Common myeloid progenitor, CD34-positive (primary cell): ENCODE measurements around the gene CLPTM1L.
"Not testable (repeated sequence)": the region's sequence is repeated elsewhere in the genome, so short reads cannot be mapped to it uniquely, and the experiment has no call there.

Source experiments
- CTCF ChIA-PET: fragments of 350-600 bp; sonication (Branson Sonifier 250); formaldehyde crosslinking; loops from one replicate; lab custom pipeline; 2021; ENCODE audit warnings: antibody characterized with exemption; lab: Charles Lee
- POLR2A ChIA-PET: fragments of 350-600 bp; sonication (Branson Sonifier 250); formaldehyde crosslinking; loops from one replicate; lab custom pipeline; 2021; ENCODE audit warnings: antibody characterized with exemption; lab: Charles Lee
- DNase-seq, 3 donors: peaks; one replicate each; pipeline versions ENCODE4 v3.0.0 to v3.0.0-alpha.2; 2013
- H3K27ac ChIP-seq, 2 experiments: 1 replicate in 1 of 2; 2 replicates in 1 of 2; pipeline ENCODE4 v1.7.0; 2013; ENCODE audit warnings: inconsistent platforms in 2 of 2, low read length in 2 of 2, mild to moderate bottlenecking in 2 of 2, low read depth in 1 of 2, moderate library complexity in 1 of 2; ENCODE audit not compliant: severe bottlenecking in 2 of 2, insufficient read depth in 1 of 2, poor library complexity in 1 of 2
- H3K27me3 ChIP-seq, 5 experiments: replicated peaks in 2 of 5; 1 replicate in 3 of 5; 2 replicates in 2 of 5; pipeline versions ENCODE4 v1.6.1 to v1.7.0; 2013; ENCODE audit warnings: low read length in 4 of 5, mild to moderate bottlenecking in 2 of 5, moderate library complexity in 2 of 5, inconsistent platforms in 1 of 5; ENCODE audit not compliant: insufficient read depth in 5 of 5, control insufficient read depth in 4 of 5
- H3K36me3 ChIP-seq, 4 experiments: 1 replicate in 2 of 4; 2 replicates in 2 of 4; pipeline versions ENCODE4 v1.6.1 to v1.7.0; 2013; ENCODE audit warnings: low read length in 3 of 4, control low read depth in 1 of 4, mild to moderate bottlenecking in 1 of 4; ENCODE audit not compliant: control insufficient read depth in 4 of 4, insufficient read depth in 4 of 4
- H3K4me1 ChIP-seq, 4 experiments: 1 replicate in 3 of 4; 2 replicates in 1 of 4; pipeline versions ENCODE4 v1.6.1 to v1.7.1; 2013; ENCODE audit warnings: low read length in 3 of 4, mild to moderate bottlenecking in 3 of 4, control low read depth in 1 of 4, inconsistent platforms in 1 of 4, moderate library complexity in 1 of 4; ENCODE audit not compliant: control insufficient read depth in 4 of 4, insufficient read depth in 4 of 4; ENCODE audit errors: control extremely low read depth in 1 of 4
- H3K4me3 ChIP-seq, 7 experiments: 1 replicate in 4 of 7; 2 replicates in 3 of 7; pipeline versions ENCODE4 v1.5.1 to v1.7.0; 2013; ENCODE audit warnings: mild to moderate bottlenecking in 7 of 7, low read length in 6 of 7, moderate library complexity in 6 of 7, inconsistent platforms in 2 of 7, low read depth in 2 of 7, control low read depth in 1 of 7; ENCODE audit not compliant: insufficient read depth in 4 of 7, control insufficient read depth in 1 of 7; ENCODE audit errors: extremely low read depth in 1 of 7
- H3K9me3 ChIP-seq, 5 experiments: 1 replicate in 4 of 5; 2 replicates in 1 of 5; pipeline versions ENCODE4 v1.6.1 to v1.7.1; 2013; ENCODE audit warnings: low read length in 4 of 5, mild to moderate bottlenecking in 2 of 5, inconsistent platforms in 1 of 5, low read depth in 1 of 5, moderate library complexity in 1 of 5; ENCODE audit not compliant: control insufficient read depth in 4 of 5, insufficient read depth in 2 of 5; ENCODE audit errors: control extremely low read depth in 1 of 5
- WGBS: methylation state at CpG from one replicate; pipeline ENCODE4 v1.1.5; 2013; ENCODE audit not compliant: insufficient coverage; 5-methylcytosine and 5-hydroxymethylcytosine counted together

The CLPTM1L gene

DNA sequence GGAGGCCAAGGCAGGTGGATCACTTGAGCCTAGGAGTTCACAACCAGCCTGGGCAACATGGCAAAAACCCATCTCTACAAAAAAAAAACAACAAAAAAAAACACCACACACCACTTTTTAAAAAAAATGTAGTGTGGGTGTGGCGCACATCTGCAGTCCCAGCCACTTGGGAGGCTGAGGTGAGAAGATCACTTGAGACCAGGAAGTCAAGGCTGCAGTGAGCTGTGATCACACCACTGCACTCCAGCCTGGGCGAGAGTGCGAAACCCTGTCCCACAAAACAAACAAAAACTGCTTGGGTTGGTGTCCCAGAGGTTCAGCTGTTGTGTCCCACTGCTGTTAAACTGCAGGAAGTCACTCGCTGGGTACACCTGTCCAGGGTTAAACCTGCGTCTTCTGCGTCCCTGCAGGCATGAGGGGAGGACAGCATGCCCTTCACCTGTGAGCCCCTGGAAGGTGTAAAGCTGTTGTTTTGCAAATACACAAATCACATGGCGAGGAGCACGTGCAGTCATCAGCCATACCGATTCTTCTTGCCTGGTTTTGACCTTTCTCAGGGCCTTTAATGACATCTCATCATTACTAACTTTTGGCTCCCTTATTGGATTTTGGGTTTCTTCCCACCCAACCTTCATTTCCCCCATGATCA, 29.3 kb upstream of the CLPTM1L start:
- H3K4me1 ChIP-seq, result no peaks in the 10 kb centered on the region
- H3K27ac ChIP-seq, result no peak overlapping the region
- DNase-seq, result no peak
- POLR2A ChIA-PET, result no interaction called here
- CTCF ChIA-PET, result interaction anchor here (1.0 kb wide), 1 partner anchor 320 kb away, joined by 3 read pairs; no protein-coding TSS in a partner anchor
- peaks cover 0 to 11% (median 4%) of the 10 kb centered on the region in 5 experiments for H3K9me3 ChIP-seq
- H3K27me3 ChIP-seq, result peaks cover 0 to 35% (median 6%) of the 10 kb centered on the region in 5 experiments
- H3K4me3 ChIP-seq, result no peak overlapping the region
- 85% methylated on average over 8 of the region's 9 CpGs for WGBS
- H3K36me3 ChIP-seq, result no peaks in the 10 kb centered on the region

DNA sequence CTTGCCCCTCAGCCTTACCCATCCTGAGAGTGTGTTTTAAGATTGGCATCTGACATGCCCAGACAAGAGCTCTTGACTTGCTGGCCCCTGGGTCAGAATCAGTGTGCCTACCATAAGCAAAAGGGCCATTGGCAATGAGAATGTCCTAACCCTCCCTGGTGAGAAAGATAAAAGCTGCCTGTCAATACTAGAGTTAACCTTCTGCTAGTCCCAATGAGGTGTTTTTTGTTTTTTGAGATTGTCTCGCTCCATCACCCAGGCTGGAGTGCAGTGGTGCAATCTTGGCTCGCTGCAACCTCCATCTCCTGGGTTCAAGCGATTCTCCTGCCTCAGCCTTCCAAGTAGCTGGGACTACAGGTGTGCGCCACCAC, 27.1 kb upstream of the CLPTM1L start:
- 100% methylated on average over 1 of the region's 4 CpGs for WGBS
- POLR2A ChIA-PET, CTCF ChIA-PET: not testable (repeated sequence)

DNA sequence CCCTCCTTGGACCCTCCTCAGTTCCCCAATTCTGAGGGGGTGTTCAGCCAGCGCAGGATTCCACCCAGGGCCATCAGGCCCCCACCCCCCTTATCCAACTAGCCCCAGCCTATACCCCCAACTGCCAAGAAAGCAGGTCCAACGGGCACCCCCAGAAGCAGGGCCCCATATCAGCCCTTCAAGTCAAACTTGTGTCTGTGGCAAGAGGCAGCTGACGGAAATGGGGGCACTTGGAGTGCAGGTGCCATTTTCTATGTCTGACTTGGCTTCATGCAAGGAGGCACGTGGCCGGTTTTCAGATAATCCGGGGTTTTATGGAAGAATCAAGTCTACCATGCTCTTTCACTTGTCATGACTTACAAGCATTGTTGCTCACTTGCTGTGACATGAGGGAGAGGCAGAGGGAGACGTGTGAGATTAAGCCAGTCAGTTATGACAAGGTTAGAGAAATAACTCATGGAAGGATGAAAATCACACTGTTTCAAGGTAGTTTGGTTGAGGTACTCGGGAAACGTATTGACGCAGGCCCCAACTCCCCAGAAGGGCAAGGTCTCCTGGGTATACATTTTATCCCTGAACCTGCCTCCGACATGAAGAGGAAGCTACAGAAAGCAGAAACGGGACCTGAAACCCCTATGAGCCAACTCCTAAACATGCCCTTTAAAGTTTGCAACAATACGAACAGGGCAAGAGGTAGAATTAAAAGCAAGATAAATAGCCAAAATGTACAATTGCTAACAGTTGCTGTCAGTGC, 26.5 kb upstream of the CLPTM1L start:
- Histone ChIP-seq H3K4me1 (no peaks in the 10 kb centered on the region), H3K27ac (no peak overlapping the region), H3K4me3 (no peak overlapping the region), H3K9me3 (no peaks in the 10 kb centered on the region), H3K36me3 (no peaks in the 10 kb centered on the region), H3K27me3 (peaks cover 0 to 48% (median 10%) of the 10 kb centered on the region in 5 experiments)
- DNase-seq, result no peak
- ChIA-PET POLR2A (no interaction called here), CTCF (interaction anchor here (1.1 kb wide), 1 partner anchor 30 kb away, joined by 3 read pairs; no protein-coding TSS in a partner anchor)
- 85% methylated on average over 11 of the region's 13 CpGs for WGBS

More for the DNA sequence above, 27.1 kb upstream of the CLPTM1L start:
- not testable (repeated sequence) for H3K4me3 ChIP-seq, DNase-seq, H3K36me3 ChIP-seq, H3K9me3 ChIP-seq, H3K4me1 ChIP-seq, H3K27ac ChIP-seq
- peaks cover 0 to 42% (median 9%) of the 10 kb centered on the region in 5 experiments for H3K27me3 ChIP-seq

DNA sequence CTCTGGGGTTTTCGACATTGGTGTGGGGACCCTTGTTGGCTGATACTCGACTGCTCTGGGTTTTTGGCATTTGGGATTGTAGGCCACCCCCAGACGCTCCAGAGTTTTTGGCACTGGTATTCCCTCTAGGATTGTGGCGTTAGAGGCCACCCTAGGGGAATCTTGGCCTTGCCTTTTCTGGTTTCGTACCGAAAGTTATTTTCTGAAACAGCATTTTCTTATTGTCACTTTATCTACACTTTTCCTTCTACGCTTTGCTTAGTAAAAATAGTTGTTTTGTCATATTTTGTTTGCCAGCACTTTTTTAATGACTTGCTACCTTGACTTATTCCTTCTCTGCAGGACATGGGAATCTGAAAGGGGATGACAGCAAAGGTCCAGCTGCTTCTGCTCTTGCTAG, 25.1 kb upstream of the CLPTM1L start:
- 87% methylated on average over 2 of the region's 7 CpGs for WGBS
- ChIA-PET CTCF (interaction anchor here (1.1 kb wide), 1 partner anchor 32 kb away, joined by 3 read pairs; no protein-coding TSS in a partner anchor), POLR2A (no interaction called here)
- Histone ChIP-seq H3K27ac (no peak overlapping the region), H3K9me3 (no peaks in the 10 kb centered on the region), H3K27me3 (peaks cover 2 to 43% (median 7%) of the 10 kb centered on the region in 5 experiments), H3K4me1 (no peaks in the 10 kb centered on the region), H3K36me3 (no peaks in the 10 kb centered on the region), H3K4me3 (no peak overlapping the region)
- no peak for DNase-seq

DNA sequence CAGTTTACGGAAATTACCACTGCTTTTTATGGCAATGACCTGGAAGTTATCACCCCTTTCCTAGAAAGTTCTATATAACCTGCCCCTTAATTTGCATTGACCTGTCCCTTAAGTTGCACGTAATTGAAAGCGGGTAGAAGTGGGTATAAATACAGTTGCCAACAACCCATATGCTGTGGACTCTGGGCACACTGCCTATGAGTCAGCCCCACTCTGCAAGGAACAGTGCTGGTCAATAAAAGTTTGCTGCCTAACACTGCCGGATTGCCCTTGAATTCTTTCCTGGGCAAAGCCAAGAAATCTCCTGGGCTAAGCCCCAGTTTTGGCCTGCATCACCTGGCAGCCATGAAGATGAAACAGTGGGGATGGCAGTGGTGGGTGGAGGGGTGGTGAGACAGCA, 23.9 kb upstream of the CLPTM1L start:
- peaks cover 2 to 42% (median 10%) of the 10 kb centered on the region in 5 experiments for H3K27me3 ChIP-seq
- no peak for DNase-seq
- POLR2A ChIA-PET, result no interaction called here

DNA sequence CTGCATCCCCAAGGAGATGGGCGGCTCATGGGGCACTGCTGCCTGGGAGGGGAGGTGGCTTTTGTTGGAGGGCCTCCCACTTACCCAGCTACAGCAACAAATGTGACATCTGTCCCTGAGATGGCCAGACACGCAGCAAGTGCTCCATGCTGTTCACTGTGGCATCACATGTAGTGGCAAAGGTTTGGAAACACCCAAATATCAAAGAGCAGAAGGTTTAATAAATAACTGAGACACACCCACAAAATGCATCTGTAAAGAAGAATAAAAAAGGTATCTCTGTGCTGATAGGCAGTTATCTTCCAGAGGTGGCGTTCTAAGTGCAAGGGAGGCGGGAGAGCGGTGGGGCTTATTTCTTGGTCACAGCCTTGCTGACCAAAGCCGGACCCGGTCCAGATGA, 23.3 kb upstream of the CLPTM1L start:
- no peaks in the 10 kb centered on the region for H3K36me3 ChIP-seq
- no peaks in the 10 kb centered on the region for H3K4me1 ChIP-seq
- no peak overlapping the region for H3K4me3 ChIP-seq
- peaks cover 2 to 47% (median 10%) of the 10 kb centered on the region in 5 experiments for H3K27me3 ChIP-seq
- WGBS, result 88% methylated on average over 4 of the region's 7 CpGs
- POLR2A ChIA-PET, result no interaction called here
- CTCF ChIA-PET, result no interaction called here
- no peak for DNase-seq
- no peak overlapping the region for H3K27ac ChIP-seq
- H3K9me3 ChIP-seq, result no peaks in the 10 kb centered on the region

More for the DNA sequence above, 23.9 kb upstream of the CLPTM1L start:
- CTCF ChIA-PET, result no interaction called here
- Histone ChIP-seq H3K36me3 (no peaks in the 10 kb centered on the region), H3K9me3 (no peaks in the 10 kb centered on the region), H3K4me1 (no peaks in the 10 kb centered on the region), H3K4me3 (no peak overlapping the region), H3K27ac (no peak overlapping the region)
- WGBS, result 97% methylated on average over 4 of the region's 4 CpGs

DNA sequence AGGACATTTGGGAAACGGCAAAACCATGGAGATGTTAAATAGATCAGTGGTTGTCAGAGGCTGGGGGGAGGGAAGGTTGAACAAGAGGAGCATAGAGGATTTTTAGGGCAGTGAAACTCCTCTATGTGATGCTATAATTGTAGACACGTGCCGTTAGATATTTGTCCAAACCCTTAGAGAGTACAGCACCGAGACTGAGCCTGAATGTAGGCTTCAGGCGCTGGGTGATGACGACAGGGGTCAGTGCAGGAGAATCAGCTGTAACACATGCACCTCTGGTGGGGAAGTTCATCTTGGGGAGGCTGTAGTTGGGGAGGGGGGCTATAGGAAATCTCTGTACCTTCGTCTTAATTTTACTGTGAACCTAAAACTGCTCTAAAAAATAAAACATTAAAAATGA, 22.2 kb upstream of the CLPTM1L start:
- Histone ChIP-seq H3K9me3 (no peaks in the 10 kb centered on the region), H3K36me3 (no peaks in the 10 kb centered on the region), H3K27ac (no peak overlapping the region), H3K4me3 (no peak overlapping the region), H3K4me1 (no peaks in the 10 kb centered on the region), H3K27me3 (peaks cover 2 to 55% (median 13%) of the 10 kb centered on the region in 5 experiments)
- DNase-seq, result no peak
- CTCF ChIA-PET, result interaction anchor here (0.7 kb wide), 1 partner anchor 206 kb away, joined by 3 read pairs; no protein-coding TSS in a partner anchor
- WGBS, result 71% methylated on average over 5 of the region's 7 CpGs
- POLR2A ChIA-PET, result no interaction called here
